AG04450 (cell line): ENCODE measurements around the gene P2RX6. TPM values are rescaled to one million over a fixed set of nuclear protein-coding genes. Genes with fewer than 3 reads are reported as not detected.

ENCODE experiments used
- CTCF ChIA-PET: fragments of 300-600, 350-600 bp; formaldehyde crosslinking; extraction: SDS; loops from one replicate; lab custom pipeline; 2022; ENCODE audit warnings: antibody characterized with exemption, inconsistent platforms; lab: Charles Lee
- POLR2A ChIA-PET: fragments of 350-600 bp; formaldehyde crosslinking; extraction: SDS; loops from one replicate; lab custom pipeline; 2021; ENCODE audit warnings: antibody characterized with exemption, inconsistent platforms; lab: Yijun Ruan, JAX
- DNase-seq: peaks from one replicate; pipeline ENCODE4 v3.0.0-alpha.2; 2011; ENCODE audit warnings: low read depth, low spot score
- H3K27ac ChIP-seq: one replicate; pipeline ENCODE4 v1.5.1; 2012; ENCODE audit warnings: low read depth, low read length, control low read depth
- H3K27me3 ChIP-seq: one replicate; pipeline ENCODE4 v1.6.0; 2012; ENCODE audit warnings: low read length; ENCODE audit not compliant: control insufficient read depth, insufficient read depth
- H3K4me3 ChIP-seq: 2 replicates; pipeline ENCODE4 v1.5.1; 2011; ENCODE audit warnings: mild to moderate bottlenecking, low read depth, low read length, control low read depth
- H3K9me3 ChIP-seq: 2 replicates; pipeline ENCODE4 v1.5.1; 2012; ENCODE audit warnings: low read length; ENCODE audit not compliant: control insufficient read depth, insufficient read depth
- CTCF ChIP-seq: IDR thresholded peaks from 2 replicates; pipeline ENCODE4 v1.5.1; 2011; ENCODE audit warnings: low read depth, low read length, control low read depth, inconsistent platforms
- polyA plus RNA-seq: library from polyadenylated mRNA; depleted of rRNA; stranded (reverse); fragments of >200 nt; gene quantifications from 2 replicates; pipeline ENCODE4 v1.2.3, GENCODE V29; 2011

The P2RX6 gene
- polyA plus RNA-seq, 1 experiment, result 1.7 TPM

- peaks cover 8% of the 10 kb centered on the region for H3K9me3 ChIP-seq
- no peak overlapping the region for H3K27ac ChIP-seq
- no peak for TF ChIP-seq CTCF
- ChIA-PET POLR2A (no interaction called here), CTCF (interaction anchor here (3.3 kb wide), 1 partner anchor 36 kb away, joined by 10 read pairs; no protein-coding TSS in a partner anchor)
- no peak overlapping the region for H3K4me3 ChIP-seq
- no peak for DNase-seq
- H3K27me3 ChIP-seq, result peaks cover 11% of the 10 kb centered on the region
Measured at GRCh38 chr22:21067075-21067900, 52.3 kb downstream of the P2RX6 start.

- Histone ChIP-seq H3K27me3 (peaks cover 11% of the 10 kb centered on the region), H3K4me3 (no peak overlapping the region), H3K9me3 (peaks cover 15% of the 10 kb centered on the region), H3K27ac (no peak overlapping the region)
- DNase-seq, result no peak
- no peak for TF ChIP-seq CTCF
- POLR2A ChIA-PET, result no interaction called here
- CTCF ChIA-PET, result no interaction called here
Measured at GRCh38 chr22:21067901-21068680, 53.1 kb downstream of the P2RX6 start.

- Histone ChIP-seq H3K9me3 (peaks cover 15% of the 10 kb centered on the region), H3K27ac (no peak overlapping the region), H3K27me3 (peaks cover 11% of the 10 kb centered on the region), H3K4me3 (no peak overlapping the region)
- CTCF ChIA-PET, result no interaction called here
- no peak for TF ChIP-seq CTCF
- DNase-seq, result no peak
- POLR2A ChIA-PET, result no interaction called here
Measured at GRCh38 chr22:21068681-21069276, 53.8 kb downstream of the P2RX6 start.

GRCh38 chr22:21069375-21069774 lies 54.4 kb downstream of the P2RX6 start:
- ChIA-PET CTCF (no interaction called here), POLR2A (no interaction called here)
- Histone ChIP-seq H3K9me3 (peaks cover 15% of the 10 kb centered on the region), H3K4me3 (no peak overlapping the region), H3K27ac (no peak overlapping the region), H3K27me3 (peaks cover 11% of the 10 kb centered on the region)
- no peak for DNase-seq
- TF ChIP-seq CTCF, result no peak
